HepG2 (cell line): ENCODE results near the gene TAT. TPM values are rescaled to one million over a fixed set of nuclear protein-coding genes. Genes with fewer than 3 reads are reported as not detected.

ENCODE experiments used
- FLYWCH1 ChIP-seq: sonication (generic); formaldehyde crosslinking; IDR thresholded peaks from 2 replicates; pipeline ENCODE4 v1.8.1; 2023; ENCODE audit warnings: mild to moderate bottlenecking, missing genetic modification reagents
- GPN1 ChIP-seq: sonication (generic); formaldehyde crosslinking; IDR thresholded peaks from 2 replicates; pipeline ENCODE4 v1.5.1; 2020; ENCODE audit warnings: missing genetic modification reagents, borderline replicate concordance
- IKZF1 ChIP-seq: fragments of 450-650 bp; IDR thresholded peaks from 2 replicates; pipeline ENCODE4 v1.7.1; 2016
- MAF1 ChIP-seq: sonication (generic); formaldehyde crosslinking; IDR thresholded peaks from 2 replicates; pipeline ENCODE4 v1.5.0; 2020; ENCODE audit warnings: missing genetic modification reagents, borderline replicate concordance
- MAZ ChIP-seq, 2 experiments: sonication (generic) in 1 of 2; formaldehyde crosslinking in 1 of 2; IDR thresholded peaks; 2 replicates each; pipeline versions ENCODE4 v1.5.0 to v1.6.1; 2012 to 2020; ENCODE audit warnings: low read depth in 2 of 2, mild to moderate bottlenecking in 2 of 2, borderline replicate concordance in 1 of 2, improper control_type of control experiment in 1 of 2, low read length in 1 of 2, missing genetic modification reagents in 1 of 2, moderate library complexity in 1 of 2
- MTF1 ChIP-seq: sonication (generic); formaldehyde crosslinking; IDR thresholded peaks from 2 replicates; pipeline ENCODE4 v1.5.0; 2020; ENCODE audit warnings: missing genetic modification reagents
- RCOR2 ChIP-seq: IDR thresholded peaks from 2 replicates; pipeline ENCODE4 v1.6.1; 2016; ENCODE audit warnings: missing biosample characterization, missing genetic modification reagents
- SETDB1 ChIP-seq: sonication (generic); formaldehyde crosslinking; IDR thresholded peaks from 2 replicates; pipeline ENCODE4 v1.5.1; 2020; ENCODE audit warnings: missing genetic modification reagents, mild to moderate bottlenecking, borderline replicate concordance
- ZBTB1 ChIP-seq: sonication (generic); formaldehyde crosslinking; IDR thresholded peaks from 2 replicates; pipeline ENCODE4 v1.4.0; 2020; ENCODE audit warnings: missing genetic modification reagents, borderline replicate concordance
- ZNF326 ChIP-seq: sonication (generic); formaldehyde crosslinking; IDR thresholded peaks from 2 replicates; pipeline ENCODE4 v1.4.0; 2020; ENCODE audit warnings: missing genetic modification reagents, borderline replicate concordance
- ZNF644 ChIP-seq: IDR thresholded peaks from 2 replicates; pipeline ENCODE4 v1.6.1; 2016; ENCODE audit warnings: low read depth
- ZNF652 ChIP-seq: IDR thresholded peaks from 2 replicates; pipeline ENCODE4 v1.6.1; 2016; ENCODE audit warnings: low read depth, borderline replicate concordance
- polyA plus RNA-seq, 8 experiments: library from polyadenylated mRNA; depleted of rRNA in 3 of 8; stranded (reverse) in 7 of 8; unstranded in 1 of 8; fragments of >200 nt; fragmentation: Illumina TruSeq in 4 of 8; extraction: Trizol in 4 of 8; gene quantifications; 2 replicates each; pipeline versions ENCODE4 v1.2.1 to v1.2.3, GENCODE V29; 2011 to 2016; ENCODE audit warnings: low read depth in 4 of 8, missing spikeins in 1 of 8, mixed read lengths in 1 of 8; ENCODE audit not compliant: insufficient read depth in 1 of 8
- total RNA-seq, 5 experiments: library from RNA; depleted of rRNA; stranded (reverse); fragments of >200 nt; fragmentation: Illumina TruSeq; extraction: Trizol; gene quantifications; 2 replicates each; pipeline ENCODE4 v1.2.3, GENCODE V29; 2016; ENCODE audit warnings: low read depth in 1 of 5
- TF ChIP-seq, protein P1 (sequence below): sonication (generic); formaldehyde crosslinking; IDR thresholded peaks from 2 replicates; pipeline ENCODE4 v1.4.0; 2020; ENCODE audit warnings: missing genetic modification reagents, mild to moderate bottlenecking, borderline replicate concordance
- TF ChIP-seq, protein P2 (sequence below): IDR thresholded peaks from 2 replicates; pipeline ENCODE4 v1.6.1; 2012; ENCODE audit warnings: low read length, improper control_type of control experiment
- TF ChIP-seq, protein P3 (sequence below): fragments of 450-650 bp; IDR thresholded peaks from 2 replicates; pipeline ENCODE4 v1.6.1; 2017
- TF ChIP-seq, protein P4 (sequence below): sonication (generic); formaldehyde crosslinking; IDR thresholded peaks from 2 replicates; pipeline ENCODE4 v1.8.0; 2022; ENCODE audit warnings: mild to moderate bottlenecking, missing genetic modification reagents, borderline replicate concordance
- TF ChIP-seq, protein P5 (sequence below): sonication (generic); formaldehyde crosslinking; IDR thresholded peaks from 2 replicates; pipeline ENCODE4 v1.4.0; 2020; ENCODE audit warnings: missing genetic modification reagents, mild to moderate bottlenecking, borderline replicate concordance

The TAT gene
- total and polyA plus RNA-seq, 2 of the 13 experiments (the other 11 are each of a cell fraction or from before 2014, with no cell fraction given): 1.6 to 5.8 TPM

DNA sequence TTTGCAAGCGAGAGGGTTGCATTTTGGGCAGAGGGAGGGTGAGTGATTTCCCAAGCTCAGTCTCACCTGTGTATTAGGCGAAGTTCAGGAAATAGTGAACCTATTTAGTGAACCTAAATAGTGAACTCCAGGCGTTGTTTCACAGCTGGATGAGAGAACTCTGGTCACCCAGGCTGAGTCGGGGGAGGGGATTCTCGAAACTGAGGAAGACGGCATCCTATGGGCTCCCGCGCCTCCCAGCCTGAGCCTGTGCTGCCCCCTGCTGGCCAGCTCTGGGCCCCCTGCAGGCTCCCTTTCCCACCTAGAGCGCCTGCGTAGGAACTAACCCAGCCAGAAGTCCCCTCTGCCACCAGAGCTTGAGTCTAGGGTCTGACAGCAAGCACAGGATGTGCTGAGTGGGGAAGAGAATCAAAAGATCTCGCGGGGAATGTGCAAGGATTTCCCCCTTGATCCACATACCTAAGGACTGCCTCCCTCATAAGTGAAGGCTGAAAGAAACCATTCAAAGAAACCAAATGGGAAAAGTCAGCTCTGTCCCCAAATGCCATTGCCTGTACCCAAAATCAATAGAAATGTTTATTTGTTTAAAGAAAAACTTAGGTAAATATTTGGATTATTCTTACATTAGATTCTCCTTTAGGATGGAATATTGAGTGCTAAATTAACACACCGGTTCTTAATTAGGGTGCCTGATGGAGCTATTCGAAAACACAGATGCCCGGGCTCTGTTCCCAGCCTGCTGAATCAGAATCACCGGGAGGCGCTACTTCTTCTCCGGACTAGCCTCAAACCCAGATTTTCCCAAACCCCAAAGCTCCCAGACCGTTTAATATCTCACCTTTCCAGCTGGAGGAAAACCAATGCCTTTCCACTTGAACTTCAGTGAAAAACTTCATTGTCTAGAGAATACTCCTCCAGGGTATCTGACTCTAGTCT, 34.3 kb upstream of the TAT start (continued):
- TF ChIP-seq, protein P1, sequence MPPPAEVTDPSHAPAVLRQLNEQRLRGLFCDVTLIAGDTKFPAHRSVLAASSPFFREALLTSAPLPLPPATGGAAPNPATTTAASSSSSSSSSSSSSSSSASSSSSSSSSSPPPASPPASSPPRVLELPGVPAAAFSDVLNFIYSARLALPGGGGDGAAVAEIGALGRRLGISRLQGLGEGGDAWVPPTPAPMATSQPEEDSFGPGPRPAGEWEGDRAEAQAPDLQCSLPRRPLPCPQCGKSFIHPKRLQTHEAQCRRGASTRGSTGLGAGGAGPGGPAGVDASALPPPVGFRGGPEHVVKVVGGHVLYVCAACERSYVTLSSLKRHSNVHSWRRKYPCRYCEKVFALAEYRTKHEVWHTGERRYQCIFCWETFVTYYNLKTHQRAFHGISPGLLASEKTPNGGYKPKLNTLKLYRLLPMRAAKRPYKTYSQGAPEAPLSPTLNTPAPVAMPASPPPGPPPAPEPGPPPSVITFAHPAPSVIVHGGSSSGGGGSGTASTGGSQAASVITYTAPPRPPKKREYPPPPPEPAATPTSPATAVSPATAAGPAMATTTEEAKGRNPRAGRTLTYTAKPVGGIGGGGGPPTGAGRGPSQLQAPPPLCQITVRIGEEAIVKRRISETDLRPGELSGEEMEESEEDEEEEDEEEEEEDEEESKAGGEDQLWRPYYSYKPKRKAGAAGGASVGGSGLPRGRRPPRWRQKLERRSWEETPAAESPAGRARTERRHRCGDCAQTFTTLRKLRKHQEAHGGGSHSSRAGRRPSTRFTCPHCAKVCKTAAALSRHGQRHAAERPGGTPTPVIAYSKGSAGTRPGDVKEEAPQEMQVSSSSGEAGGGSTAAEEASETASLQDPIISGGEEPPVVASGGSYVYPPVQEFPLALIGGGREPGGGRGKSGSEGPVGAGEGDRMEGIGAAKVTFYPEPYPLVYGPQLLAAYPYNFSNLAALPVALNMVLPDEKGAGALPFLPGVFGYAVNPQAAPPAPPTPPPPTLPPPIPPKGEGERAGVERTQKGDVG (CRISPR knock-in tag): no peak
- TF ChIP-seq MAF1 (CRISPR knock-in tag) (no peak), SETDB1 (no peak), GPN1 (no peak), ZNF326 (CRISPR knock-in tag) (no peak), RCOR2 (CRISPR knock-in tag) (0 out of 2 replicates have a peak, but pooled peaks have one; percentile 54), IKZF1 (no peak), ZNF652 (CRISPR knock-in tag) (no peak), MAZ (IDR thresholded peaks at IDR 0.05; ENCODE audit: borderline replicate concordance, low read depth, low read length) (no peak), MAZ (CRISPR knock-in tag; IDR thresholded peaks at IDR 0.05; ENCODE audit: low read depth) (peak; percentile 64; the same call in 1 of the 2 replicates), FLYWCH1 (CRISPR knock-in tag) (no peak), ZBTB1 (CRISPR knock-in tag) (no peak), ZNF644 (no peak), MTF1 (CRISPR knock-in tag) (no peak)
- TF ChIP-seq, protein P2, sequence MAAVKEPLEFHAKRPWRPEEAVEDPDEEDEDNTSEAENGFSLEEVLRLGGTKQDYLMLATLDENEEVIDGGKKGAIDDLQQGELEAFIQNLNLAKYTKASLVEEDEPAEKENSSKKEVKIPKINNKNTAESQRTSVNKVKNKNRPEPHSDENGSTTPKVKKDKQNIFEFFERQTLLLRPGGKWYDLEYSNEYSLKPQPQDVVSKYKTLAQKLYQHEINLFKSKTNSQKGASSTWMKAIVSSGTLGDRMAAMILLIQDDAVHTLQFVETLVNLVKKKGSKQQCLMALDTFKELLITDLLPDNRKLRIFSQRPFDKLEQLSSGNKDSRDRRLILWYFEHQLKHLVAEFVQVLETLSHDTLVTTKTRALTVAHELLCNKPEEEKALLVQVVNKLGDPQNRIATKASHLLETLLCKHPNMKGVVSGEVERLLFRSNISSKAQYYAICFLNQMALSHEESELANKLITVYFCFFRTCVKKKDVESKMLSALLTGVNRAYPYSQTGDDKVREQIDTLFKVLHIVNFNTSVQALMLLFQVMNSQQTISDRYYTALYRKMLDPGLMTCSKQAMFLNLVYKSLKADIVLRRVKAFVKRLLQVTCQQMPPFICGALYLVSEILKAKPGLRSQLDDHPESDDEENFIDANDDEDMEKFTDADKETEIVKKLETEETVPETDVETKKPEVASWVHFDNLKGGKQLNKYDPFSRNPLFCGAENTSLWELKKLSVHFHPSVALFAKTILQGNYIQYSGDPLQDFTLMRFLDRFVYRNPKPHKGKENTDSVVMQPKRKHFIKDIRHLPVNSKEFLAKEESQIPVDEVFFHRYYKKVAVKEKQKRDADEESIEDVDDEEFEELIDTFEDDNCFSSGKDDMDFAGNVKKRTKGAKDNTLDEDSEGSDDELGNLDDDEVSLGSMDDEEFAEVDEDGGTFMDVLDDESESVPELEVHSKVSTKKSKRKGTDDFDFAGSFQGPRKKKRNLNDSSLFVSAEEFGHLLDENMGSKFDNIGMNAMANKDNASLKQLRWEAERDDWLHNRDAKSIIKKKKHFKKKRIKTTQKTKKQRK: no peak
- TF ChIP-seq, protein P3, sequence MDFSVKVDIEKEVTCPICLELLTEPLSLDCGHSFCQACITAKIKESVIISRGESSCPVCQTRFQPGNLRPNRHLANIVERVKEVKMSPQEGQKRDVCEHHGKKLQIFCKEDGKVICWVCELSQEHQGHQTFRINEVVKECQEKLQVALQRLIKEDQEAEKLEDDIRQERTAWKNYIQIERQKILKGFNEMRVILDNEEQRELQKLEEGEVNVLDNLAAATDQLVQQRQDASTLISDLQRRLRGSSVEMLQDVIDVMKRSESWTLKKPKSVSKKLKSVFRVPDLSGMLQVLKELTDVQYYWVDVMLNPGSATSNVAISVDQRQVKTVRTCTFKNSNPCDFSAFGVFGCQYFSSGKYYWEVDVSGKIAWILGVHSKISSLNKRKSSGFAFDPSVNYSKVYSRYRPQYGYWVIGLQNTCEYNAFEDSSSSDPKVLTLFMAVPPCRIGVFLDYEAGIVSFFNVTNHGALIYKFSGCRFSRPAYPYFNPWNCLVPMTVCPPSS: no peak
- TF ChIP-seq, protein P4, sequence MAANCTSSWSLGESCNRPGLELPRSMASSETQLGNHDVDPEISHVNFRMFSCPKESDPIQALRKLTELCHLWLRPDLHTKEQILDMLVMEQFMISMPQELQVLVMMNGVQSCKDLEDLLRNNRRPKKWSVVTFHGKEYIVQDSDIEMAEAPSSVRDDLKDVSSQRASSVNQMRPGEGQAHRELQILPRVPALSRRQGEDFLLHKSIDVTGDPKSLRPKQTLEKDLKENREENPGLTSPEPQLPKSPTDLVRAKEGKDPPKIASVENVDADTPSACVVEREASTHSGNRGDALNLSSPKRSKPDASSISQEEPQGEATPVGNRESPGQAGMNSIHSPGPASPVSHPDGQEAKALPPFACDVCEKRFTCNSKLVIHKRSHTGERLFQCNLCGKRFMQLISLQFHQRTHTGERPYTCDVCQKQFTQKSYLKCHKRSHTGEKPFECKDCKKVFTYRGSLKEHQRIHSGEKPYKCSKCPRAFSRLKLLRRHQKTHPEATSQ: no peak
- TF ChIP-seq, protein P5, sequence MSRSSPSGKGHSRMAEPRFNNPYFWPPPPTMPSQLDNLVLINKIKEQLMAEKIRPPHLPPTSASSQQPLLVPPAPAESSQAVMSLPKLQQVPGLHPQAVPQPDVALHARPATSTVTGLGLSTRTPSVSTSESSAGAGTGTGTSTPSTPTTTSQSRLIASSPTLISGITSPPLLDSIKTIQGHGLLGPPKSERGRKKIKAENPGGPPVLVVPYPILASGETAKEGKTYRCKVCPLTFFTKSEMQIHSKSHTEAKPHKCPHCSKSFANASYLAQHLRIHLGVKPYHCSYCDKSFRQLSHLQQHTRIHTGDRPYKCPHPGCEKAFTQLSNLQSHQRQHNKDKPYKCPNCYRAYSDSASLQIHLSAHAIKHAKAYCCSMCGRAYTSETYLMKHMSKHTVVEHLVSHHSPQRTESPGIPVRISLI (CRISPR knock-in tag): peak; percentile 85; the same call in 1 of the 2 replicates
